GM23338 (cell line): ENCODE measurements around the gene CTDSPL. TPM values are rescaled to one million over a fixed set of nuclear protein-coding genes. Genes with fewer than 3 reads are reported as not detected.

Experiments used
- ATAC-seq: fragments of 200-7000 bp; cut with Tn5 transposase; 3 replicates; pipeline ENCODE4 v1.9.1; 2020
- DNase-seq: peaks from one replicate; pipeline ENCODE4 v3.0.0-alpha.2; 2015; ENCODE audit warnings: low spot score
- H2AFZ ChIP-seq: fragments of 200-600 bp; sonication (generic); 2 replicates; pipeline ENCODE4 v1.8.0; 2016; ENCODE audit warnings: antibody characterized with exemption, mild to moderate bottlenecking, moderate library complexity
- H3F3A ChIP-seq: fragments of 200-600 bp; sonication (generic); replicated peaks from 2 replicates; pipeline ENCODE4 v1.8.0; 2017; ENCODE audit warnings: antibody characterized with exemption, mixed run types, low read depth
- H3K27ac ChIP-seq: fragments of 200-600 bp; sonication (generic); 2 replicates; pipeline ENCODE4 v1.6.1; 2016; ENCODE audit warnings: low read depth
- H3K27me3 ChIP-seq: fragments of 200-600 bp; sonication (generic); 2 replicates; pipeline ENCODE4 v1.8.0; 2016; ENCODE audit warnings: mild to moderate bottlenecking, mixed run types, moderate library complexity; ENCODE audit not compliant: insufficient read depth
- H3K36me3 ChIP-seq: fragments of 200-600 bp; sonication (generic); 2 replicates; pipeline ENCODE4 v1.8.0; 2016; ENCODE audit warnings: mild to moderate bottlenecking; ENCODE audit not compliant: insufficient read depth
- H3K4me1 ChIP-seq: fragments of 200-600 bp; sonication (generic); 2 replicates; pipeline ENCODE4 v1.8.0; 2016; ENCODE audit warnings: mild to moderate bottlenecking, moderate library complexity; ENCODE audit not compliant: insufficient read depth
- H3K4me2 ChIP-seq: fragments of 200-600 bp; sonication (generic); 2 replicates; pipeline ENCODE4 v1.7.1; 2017; ENCODE audit warnings: mixed run types
- H3K4me3 ChIP-seq: fragments of 200-600 bp; sonication (generic); 2 replicates; pipeline ENCODE4 v1.6.1; 2016; ENCODE audit warnings: mixed run types
- H3K79me2 ChIP-seq: fragments of 200-600 bp; sonication (generic); replicated peaks from 2 replicates; pipeline ENCODE4 v1.8.0; 2017; ENCODE audit warnings: mild to moderate bottlenecking; ENCODE audit not compliant: insufficient read depth
- H3K9me2 ChIP-seq: fragments of 200-600 bp; sonication (generic); 2 replicates; pipeline ENCODE4 v1.8.0; 2017; ENCODE audit not compliant: insufficient read depth
- H4K20me1 ChIP-seq: fragments of 200-600 bp; sonication (generic); replicated peaks from 2 replicates; pipeline ENCODE4 v1.8.0; 2017; ENCODE audit warnings: mild to moderate bottlenecking; ENCODE audit not compliant: insufficient read depth
- H3K27ac Mint-ChIP-seq: 2 replicates; pipeline ENCODE4 v1.8.0; 2020; ENCODE audit warnings: inconsistent platforms, mild to moderate bottlenecking, moderate library complexity, mixed read lengths
- H3K27me3 Mint-ChIP-seq: 3 replicates; pipeline ENCODE4 v1.8.0; 2022; ENCODE audit warnings: low read depth, mild to moderate bottlenecking, moderate library complexity, mixed read lengths, inconsistent platforms; ENCODE audit not compliant: insufficient read depth, poor library complexity
- H3K36me3 Mint-ChIP-seq: 3 replicates; pipeline ENCODE4 v1.8.0; 2021; ENCODE audit warnings: low read depth, mild to moderate bottlenecking, inconsistent platforms, moderate library complexity, mixed read lengths
- H3K4me1 Mint-ChIP-seq: 3 replicates; pipeline ENCODE4 v1.8.0; 2020; ENCODE audit warnings: mild to moderate bottlenecking, inconsistent platforms, mixed read lengths
- H3K4me3 Mint-ChIP-seq: 3 replicates; pipeline ENCODE4 v1.8.0; 2021; ENCODE audit warnings: moderate library complexity, mild to moderate bottlenecking, inconsistent platforms, mixed read lengths
- H3K9me3 Mint-ChIP-seq: 3 replicates; pipeline ENCODE4 v1.8.0; 2020; ENCODE audit warnings: moderate library complexity, mild to moderate bottlenecking, inconsistent platforms, mixed read lengths
- CREB1 ChIP-seq: fragments of 250-450 bp; sonication (Bioruptor Pico); IDR thresholded peaks from 2 replicates; pipeline ENCODE4 v1.5.0; 2020; ENCODE audit warnings: low read depth, mild to moderate bottlenecking, moderate library complexity
- EZH2 ChIP-seq: fragments of 200-600 bp; sonication (generic); IDR thresholded peaks from one replicate; pipeline ENCODE4 v1.8.0; 2017; ENCODE audit warnings: antibody characterized with exemption, mild to moderate bottlenecking, low read depth; ENCODE audit not compliant: unreplicated experiment
- EZH2phosphoT487 ChIP-seq: fragments of 200-600 bp; sonication (generic); IDR thresholded peaks from one replicate; pipeline ENCODE4 v1.8.1; 2018; ENCODE audit warnings: antibody characterized with exemption; ENCODE audit not compliant: unreplicated experiment
- JUNB ChIP-seq: IDR thresholded peaks from one replicate; pipeline ENCODE4 v1.6.1; 2016; ENCODE audit warnings: antibody characterized with exemption; ENCODE audit not compliant: unreplicated experiment
- NANOG ChIP-seq: IDR thresholded peaks from 2 replicates; pipeline ENCODE4 v1.6.1; 2016; ENCODE audit warnings: antibody characterized with exemption, borderline replicate concordance
- POLR2AphosphoS5 ChIP-seq: IDR thresholded peaks from 2 replicates; pipeline ENCODE4 v1.6.1; 2016; ENCODE audit warnings: antibody characterized with exemption, low read depth
- STAT1 ChIP-seq: IDR thresholded peaks from one replicate; pipeline ENCODE4 v1.6.1; 2016; ENCODE audit warnings: antibody characterized with exemption; ENCODE audit not compliant: unreplicated experiment
- ZNF114 ChIP-seq: fragments of 250-450 bp; sonication (Bioruptor Pico); IDR thresholded peaks from 2 replicates; pipeline ENCODE4 v1.5.0; 2020; ENCODE audit warnings: mild to moderate bottlenecking, moderate library complexity
- ZNF331 ChIP-seq: fragments of 250-450 bp; sonication (Bioruptor Pico); IDR thresholded peaks from 2 replicates; pipeline ENCODE4 v1.5.0; 2020; ENCODE audit warnings: low read depth, mild to moderate bottlenecking, moderate library complexity
- polyA plus RNA-seq: library from polyadenylated mRNA; unstranded; fragments of >200 nt; fragmentation: Nextera tagmentation; extraction: Ambion mirVana; gene quantifications from 2 replicates; pipeline ENCODE4 v1.2.1, GENCODE V29; 2016
- total RNA-seq: library from RNA; depleted of rRNA; stranded (reverse); fragments of >200 nt; shearing (Covaris generic); gene quantifications from 2 replicates; pipeline ENCODE4 v1.2.3, GENCODE V29; 2014
- TF ChIP-seq, protein P1 (sequence below): IDR thresholded peaks from 2 replicates; pipeline ENCODE4 v1.6.1; 2016; ENCODE audit warnings: antibody characterized with exemption
- TF ChIP-seq, protein P2 (sequence below), 2 experiments: fragments of 200-600 bp in 1 of 2; sonication (generic) in 1 of 2; conservative IDR thresholded peaks; 2 replicates each; pipeline versions ENCODE4 v1.5.1 to v1.6.1; 2016 to 2017; ENCODE audit warnings: antibody characterized with exemption in 2 of 2, low read depth in 2 of 2, mild to moderate bottlenecking in 2 of 2, moderate library complexity in 1 of 2
- TF ChIP-seq, protein P3 (sequence below): IDR thresholded peaks from one replicate; pipeline ENCODE4 v1.6.1; 2018; ENCODE audit warnings: antibody characterized with exemption; ENCODE audit not compliant: unreplicated experiment

Gene CTDSPL
- total and polyA plus RNA-seq, 2 experiments from 2014 or later: 23.2 to 42.0 TPM

DNA sequence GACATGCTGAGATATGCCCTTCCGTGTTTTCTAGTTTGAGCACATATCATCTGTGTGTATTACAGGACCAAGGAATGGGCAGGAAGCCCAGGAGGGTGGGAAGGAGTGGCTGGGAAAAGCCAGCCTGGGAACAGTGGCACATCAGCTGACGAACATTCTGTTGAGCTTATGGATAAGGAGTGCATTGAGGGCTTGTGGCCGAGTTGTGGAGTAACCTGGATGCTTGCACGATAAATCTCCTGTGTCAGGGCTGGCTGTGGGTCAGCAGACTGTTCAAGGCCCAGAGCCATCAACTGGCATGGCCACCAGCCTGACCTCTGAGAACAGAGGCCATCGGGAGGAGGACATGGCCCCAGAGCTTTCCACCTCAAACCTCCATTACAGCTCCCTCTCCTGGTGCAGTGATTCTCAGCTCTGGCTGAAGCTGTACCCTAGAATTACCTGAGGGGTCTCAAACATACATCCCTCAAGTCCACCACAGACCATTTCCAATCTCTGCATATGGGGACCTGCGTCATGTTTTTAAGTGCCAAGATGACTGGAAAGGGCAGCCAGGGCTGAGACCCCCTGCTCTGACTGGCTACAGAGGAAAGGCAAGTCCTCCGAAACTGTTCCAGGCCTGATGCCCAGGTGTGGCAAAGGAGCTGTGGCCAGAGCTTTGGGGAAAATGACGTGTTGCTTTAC is 124.1 kb downstream of the CTDSPL start:
- Histone ChIP-seq H3K9me2 (no peaks in the 10 kb centered on the region), H4K20me1 (no peaks in the 10 kb centered on the region), H3F3A (no peaks in the 10 kb centered on the region), H3K27me3 (no peaks in the 10 kb centered on the region), H3K4me2 (no peak overlapping the region), H3K27ac (no peak overlapping the region), H3K4me3 (no peak overlapping the region), H3K36me3 (no peaks in the 10 kb centered on the region), H3K4me1 (no peaks in the 10 kb centered on the region), H3K79me2 (no peaks in the 10 kb centered on the region), H2AFZ (no peak overlapping the region)
- Mint-ChIP-seq H3K4me1 (peaks cover 9% of the 10 kb centered on the region), H3K27me3 (peaks cover 18% of the 10 kb centered on the region), H3K4me3 (no peak overlapping the region), H3K27ac (no peak overlapping the region), H3K36me3 (no peaks in the 10 kb centered on the region), H3K9me3 (no peaks in the 10 kb centered on the region)
- TF ChIP-seq, protein P1, sequence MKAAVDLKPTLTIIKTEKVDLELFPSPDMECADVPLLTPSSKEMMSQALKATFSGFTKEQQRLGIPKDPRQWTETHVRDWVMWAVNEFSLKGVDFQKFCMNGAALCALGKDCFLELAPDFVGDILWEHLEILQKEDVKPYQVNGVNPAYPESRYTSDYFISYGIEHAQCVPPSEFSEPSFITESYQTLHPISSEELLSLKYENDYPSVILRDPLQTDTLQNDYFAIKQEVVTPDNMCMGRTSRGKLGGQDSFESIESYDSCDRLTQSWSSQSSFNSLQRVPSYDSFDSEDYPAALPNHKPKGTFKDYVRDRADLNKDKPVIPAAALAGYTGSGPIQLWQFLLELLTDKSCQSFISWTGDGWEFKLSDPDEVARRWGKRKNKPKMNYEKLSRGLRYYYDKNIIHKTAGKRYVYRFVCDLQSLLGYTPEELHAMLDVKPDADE: no peak
- TF ChIP-seq, protein P2, sequence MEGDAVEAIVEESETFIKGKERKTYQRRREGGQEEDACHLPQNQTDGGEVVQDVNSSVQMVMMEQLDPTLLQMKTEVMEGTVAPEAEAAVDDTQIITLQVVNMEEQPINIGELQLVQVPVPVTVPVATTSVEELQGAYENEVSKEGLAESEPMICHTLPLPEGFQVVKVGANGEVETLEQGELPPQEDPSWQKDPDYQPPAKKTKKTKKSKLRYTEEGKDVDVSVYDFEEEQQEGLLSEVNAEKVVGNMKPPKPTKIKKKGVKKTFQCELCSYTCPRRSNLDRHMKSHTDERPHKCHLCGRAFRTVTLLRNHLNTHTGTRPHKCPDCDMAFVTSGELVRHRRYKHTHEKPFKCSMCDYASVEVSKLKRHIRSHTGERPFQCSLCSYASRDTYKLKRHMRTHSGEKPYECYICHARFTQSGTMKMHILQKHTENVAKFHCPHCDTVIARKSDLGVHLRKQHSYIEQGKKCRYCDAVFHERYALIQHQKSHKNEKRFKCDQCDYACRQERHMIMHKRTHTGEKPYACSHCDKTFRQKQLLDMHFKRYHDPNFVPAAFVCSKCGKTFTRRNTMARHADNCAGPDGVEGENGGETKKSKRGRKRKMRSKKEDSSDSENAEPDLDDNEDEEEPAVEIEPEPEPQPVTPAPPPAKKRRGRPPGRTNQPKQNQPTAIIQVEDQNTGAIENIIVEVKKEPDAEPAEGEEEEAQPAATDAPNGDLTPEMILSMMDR (conservative IDR thresholded peaks at IDR 0.05; ENCODE audit: low read depth in 2 of 2): peak; percentile 37 to 66
- TF ChIP-seq NANOG: no peak
- DNase-seq (peak; percentile 43), ATAC-seq (peak; percentile 43)

- no peaks in the 10 kb centered on the region for H3K27me3 ChIP-seq
- Mint-ChIP-seq H3K9me3 (no peaks in the 10 kb centered on the region), H3K4me3 (no peak overlapping the region), H3K27ac (no peak overlapping the region), H3K27me3 (peaks cover 22% of the 10 kb centered on the region), H3K4me1 (peaks cover 9% of the 10 kb centered on the region), H3K36me3 (no peaks in the 10 kb centered on the region)
- DNase-seq: peak; percentile 40
- H3K4me1 ChIP-seq: no peaks in the 10 kb centered on the region
- H3K36me3 ChIP-seq: no peaks in the 10 kb centered on the region
- no peak overlapping the region for H3K4me3 ChIP-seq
- H3K9me2 ChIP-seq: no peaks in the 10 kb centered on the region
- no peaks in the 10 kb centered on the region for H4K20me1 ChIP-seq
- H3F3A ChIP-seq: no peaks in the 10 kb centered on the region
- no peak overlapping the region for H3K27ac ChIP-seq
- H2AFZ ChIP-seq: no peak overlapping the region
- H3K79me2 ChIP-seq: no peaks in the 10 kb centered on the region
- H3K4me2 ChIP-seq: no peak overlapping the region
- peak; percentile 15 for ATAC-seq
- TF ChIP-seq NANOG (no peak), EZH2 (no peak), EZH2phosphoT487 (no peak), CREB1 (no peak), POLR2AphosphoS5 (no peak), ZNF331 (CRISPR knock-in tag) (no peak), STAT1 (no peak), JUNB (no peak), ZNF114 (no peak)
- TF ChIP-seq, protein P2 (conservative IDR thresholded peaks at IDR 0.05; ENCODE audit: low read depth in 2 of 2): no peak
- TF ChIP-seq, protein P3, sequence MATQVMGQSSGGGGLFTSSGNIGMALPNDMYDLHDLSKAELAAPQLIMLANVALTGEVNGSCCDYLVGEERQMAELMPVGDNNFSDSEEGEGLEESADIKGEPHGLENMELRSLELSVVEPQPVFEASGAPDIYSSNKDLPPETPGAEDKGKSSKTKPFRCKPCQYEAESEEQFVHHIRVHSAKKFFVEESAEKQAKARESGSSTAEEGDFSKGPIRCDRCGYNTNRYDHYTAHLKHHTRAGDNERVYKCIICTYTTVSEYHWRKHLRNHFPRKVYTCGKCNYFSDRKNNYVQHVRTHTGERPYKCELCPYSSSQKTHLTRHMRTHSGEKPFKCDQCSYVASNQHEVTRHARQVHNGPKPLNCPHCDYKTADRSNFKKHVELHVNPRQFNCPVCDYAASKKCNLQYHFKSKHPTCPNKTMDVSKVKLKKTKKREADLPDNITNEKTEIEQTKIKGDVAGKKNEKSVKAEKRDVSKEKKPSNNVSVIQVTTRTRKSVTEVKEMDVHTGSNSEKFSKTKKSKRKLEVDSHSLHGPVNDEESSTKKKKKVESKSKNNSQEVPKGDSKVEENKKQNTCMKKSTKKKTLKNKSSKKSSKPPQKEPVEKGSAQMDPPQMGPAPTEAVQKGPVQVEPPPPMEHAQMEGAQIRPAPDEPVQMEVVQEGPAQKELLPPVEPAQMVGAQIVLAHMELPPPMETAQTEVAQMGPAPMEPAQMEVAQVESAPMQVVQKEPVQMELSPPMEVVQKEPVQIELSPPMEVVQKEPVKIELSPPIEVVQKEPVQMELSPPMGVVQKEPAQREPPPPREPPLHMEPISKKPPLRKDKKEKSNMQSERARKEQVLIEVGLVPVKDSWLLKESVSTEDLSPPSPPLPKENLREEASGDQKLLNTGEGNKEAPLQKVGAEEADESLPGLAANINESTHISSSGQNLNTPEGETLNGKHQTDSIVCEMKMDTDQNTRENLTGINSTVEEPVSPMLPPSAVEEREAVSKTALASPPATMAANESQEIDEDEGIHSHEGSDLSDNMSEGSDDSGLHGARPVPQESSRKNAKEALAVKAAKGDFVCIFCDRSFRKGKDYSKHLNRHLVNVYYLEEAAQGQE: no peak
- TF ChIP-seq, protein P1: no peak
Measured at GRCh38 chr3:37986479-37987314, 125.0 kb downstream of the CTDSPL start.
